GM19455 (cell line): ENCODE results near the gene RPRD1B.

Experiments used
- ATAC-seq: cut with Tn5 transposase; IDR thresholded peaks from one replicate; pipeline ENCODE4 v1.9.1; 2021; ENCODE audit not compliant: unreplicated experiment

Gene RPRD1B, protein sequence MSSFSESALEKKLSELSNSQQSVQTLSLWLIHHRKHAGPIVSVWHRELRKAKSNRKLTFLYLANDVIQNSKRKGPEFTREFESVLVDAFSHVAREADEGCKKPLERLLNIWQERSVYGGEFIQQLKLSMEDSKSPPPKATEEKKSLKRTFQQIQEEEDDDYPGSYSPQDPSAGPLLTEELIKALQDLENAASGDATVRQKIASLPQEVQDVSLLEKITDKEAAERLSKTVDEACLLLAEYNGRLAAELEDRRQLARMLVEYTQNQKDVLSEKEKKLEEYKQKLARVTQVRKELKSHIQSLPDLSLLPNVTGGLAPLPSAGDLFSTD

DNA sequence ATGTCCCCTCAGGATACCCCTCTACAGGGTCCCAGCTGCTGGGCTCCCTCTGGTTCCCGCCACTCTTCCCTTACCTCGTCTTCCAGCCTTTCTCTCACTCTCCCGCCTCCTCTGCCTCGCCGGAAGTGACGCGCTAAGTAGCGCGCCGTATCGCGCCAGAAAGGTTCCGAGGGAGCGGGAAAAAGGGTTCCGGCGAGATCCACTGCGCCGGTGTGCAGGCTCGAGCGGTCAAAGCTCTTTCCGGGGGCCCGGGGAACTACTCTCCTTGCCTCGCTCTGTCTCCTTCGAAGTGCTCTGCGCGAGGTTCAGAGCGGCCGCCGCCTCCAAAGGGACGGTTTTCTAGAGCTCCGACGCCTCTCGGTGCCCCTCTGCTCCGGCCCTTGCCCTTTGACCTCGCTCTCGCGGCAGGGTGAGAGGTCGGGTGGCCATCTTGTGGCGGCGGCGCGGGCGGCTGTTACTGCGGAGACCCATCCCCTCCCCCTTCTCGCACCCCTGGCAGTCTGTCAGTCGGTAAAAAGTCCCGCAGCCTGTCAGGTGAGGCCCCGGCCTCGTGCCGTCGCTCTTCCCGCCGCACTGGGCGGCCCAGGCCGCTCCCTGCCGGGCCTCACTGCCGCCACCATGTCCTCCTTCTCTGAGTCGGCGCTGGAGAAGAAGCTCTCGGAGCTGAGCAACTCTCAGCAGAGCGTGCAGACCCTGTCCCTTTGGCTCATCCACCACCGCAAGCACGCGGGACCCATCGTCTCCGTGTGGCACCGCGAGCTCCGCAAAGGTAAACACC, at the start of gene RPRD1B, which contains the start of gene TTI1:
TSS of gene RPRD1B (plus strand) at position 417 of the 778 bp plus-strand sequence. CDS start at position 619, 202 bp downstream.
TSS of gene TTI1 (minus strand) at position 127 of the 778 bp plus-strand sequence. CDS start 19,640 bp downstream, outside the sequence.
- ATAC-seq: peak; percentile 81

DNA sequence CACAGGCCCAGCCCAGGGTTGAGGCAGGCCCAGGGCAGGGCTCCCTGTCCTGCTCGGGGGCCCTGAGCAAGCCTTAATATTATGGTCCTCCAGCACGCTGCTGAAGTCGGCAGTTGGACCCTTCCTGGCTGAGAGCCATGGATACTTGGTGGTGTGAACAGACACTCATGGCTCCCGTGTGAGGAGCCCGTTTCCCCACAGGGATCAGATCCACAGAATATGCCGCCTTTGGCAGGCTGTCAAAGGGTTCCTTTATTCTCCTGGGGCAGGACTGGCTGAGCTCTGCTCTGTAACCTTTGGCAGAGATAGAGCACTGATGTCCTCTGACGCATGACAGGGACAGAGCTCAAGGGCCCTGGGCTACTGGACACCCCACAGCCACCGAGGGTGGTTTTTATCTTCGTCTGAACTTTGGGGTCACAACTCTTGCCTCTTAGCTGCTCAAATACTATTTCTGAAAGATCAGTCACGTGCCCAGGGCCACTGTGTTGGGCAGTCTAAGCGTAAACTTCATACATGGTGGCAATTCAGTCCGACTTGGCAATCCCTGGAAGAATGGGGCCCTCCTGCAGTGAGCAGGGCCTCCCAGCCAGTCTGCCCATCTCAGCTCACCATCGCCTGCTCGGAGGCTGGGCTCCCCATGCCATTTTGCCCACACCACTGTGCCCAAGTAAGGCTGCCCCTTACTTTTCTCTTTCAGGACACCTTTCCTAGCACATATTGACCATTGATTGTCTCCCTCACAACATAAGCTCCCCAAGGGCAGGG, 49.3 kb upstream of the RPRD1B start:
- no peak for ATAC-seq

DNA sequence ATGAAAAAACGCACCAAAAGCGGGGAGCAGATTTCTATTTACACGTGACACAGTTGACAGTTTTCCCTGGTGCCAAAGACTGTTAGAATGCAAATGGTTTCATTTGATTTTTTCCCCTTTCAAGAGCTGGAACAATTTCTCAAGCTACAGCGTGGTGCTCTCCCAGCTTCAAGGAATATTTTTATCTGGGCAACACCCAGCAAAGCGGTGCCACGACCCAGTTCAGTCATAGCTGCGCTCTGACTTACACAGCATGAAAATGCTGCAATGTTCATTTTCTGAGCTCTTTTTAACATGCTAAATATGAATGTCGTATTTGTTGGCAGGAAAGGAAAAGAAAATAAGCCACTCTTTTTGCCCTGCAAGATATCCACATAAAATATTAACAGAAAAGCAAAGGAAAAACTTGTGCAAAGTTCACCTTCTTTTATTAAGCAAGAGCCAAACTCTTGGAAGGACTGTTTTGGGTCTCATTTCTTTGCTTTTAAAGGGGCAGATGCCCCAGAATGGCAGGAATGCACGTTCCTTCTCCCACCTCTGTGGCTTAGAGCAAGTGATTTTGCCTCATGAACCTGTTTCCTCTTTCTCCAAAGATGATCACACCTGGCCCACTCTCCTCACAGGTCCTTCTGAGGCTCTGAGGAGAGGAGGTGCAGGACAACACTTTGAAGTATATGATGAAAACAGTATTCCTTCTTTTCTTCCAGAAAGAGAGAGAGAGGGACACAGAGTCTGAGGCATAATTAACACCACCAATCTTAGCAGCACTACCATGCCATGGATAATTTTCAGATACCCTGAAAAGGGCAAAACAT, 47.3 kb upstream of the RPRD1B start:
- no peak for ATAC-seq

DNA sequence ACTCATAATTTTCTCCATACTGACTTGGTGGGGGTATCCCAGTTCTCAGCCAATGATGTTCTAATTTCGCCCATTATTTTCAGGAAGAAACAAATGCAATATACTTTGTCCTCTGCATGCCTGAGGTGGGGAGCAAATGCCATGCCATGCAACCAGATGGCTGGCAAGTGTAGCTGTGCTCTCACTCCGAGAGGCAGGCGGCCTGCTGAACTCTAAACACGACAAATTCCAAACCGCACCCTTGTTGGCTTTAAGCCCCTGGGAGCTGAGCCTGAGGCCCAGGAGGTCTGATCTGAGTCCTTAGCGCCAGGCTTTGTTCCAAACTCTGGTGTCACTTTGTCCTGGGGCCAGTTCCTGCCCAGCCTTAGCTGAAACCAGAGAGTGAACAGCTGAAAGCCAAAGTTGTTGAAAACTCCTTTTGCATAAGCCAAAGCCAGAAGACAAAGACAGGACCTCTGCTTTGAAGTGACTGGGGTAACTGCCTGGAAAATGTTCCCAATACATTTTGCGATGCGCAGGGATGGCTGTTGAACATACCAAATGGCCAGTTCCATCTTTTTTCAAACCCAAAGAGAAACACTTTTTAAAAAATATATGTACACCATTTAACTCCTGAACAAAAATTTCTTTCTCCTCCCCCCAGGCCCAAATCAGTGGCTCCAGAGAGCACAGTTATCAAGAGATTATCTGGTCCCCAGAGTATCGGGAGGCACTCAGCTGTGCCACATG, 46.5 kb upstream of the RPRD1B start:
- no peak for ATAC-seq

DNA sequence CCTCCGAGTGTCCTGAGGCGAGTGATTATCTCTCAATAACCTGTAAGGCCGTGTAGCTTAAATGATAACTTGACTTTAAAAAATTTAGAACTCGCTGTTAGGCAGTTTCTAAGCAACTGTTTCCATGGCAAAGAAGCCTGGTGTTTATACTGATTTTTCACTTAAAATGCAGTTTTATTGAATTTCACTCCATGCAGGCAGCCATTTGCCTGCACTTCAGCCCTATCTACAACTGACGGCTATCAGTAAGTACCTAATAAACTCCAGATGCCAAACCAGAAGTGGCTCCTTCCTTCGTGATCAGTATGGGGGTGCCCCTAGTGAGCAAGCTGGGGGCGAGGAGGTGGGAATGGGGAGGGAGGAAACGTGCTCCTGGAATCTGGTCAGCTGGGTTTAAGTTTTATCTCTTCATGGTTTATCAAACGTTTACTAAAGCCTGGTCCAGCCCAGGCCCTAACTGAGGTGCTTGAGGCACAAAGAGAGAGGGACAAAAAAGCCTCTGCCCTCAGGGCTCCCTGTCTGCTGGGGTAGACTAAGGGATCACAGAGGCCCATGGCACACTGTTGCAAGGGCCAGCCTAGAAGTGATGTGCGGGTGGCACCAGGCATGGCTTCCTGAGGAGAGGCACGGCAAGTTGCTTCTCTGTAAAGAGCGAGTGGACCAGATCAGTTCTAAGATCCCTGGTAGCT, 45.8 kb upstream of the RPRD1B start:
- ATAC-seq: no peak

DNA sequence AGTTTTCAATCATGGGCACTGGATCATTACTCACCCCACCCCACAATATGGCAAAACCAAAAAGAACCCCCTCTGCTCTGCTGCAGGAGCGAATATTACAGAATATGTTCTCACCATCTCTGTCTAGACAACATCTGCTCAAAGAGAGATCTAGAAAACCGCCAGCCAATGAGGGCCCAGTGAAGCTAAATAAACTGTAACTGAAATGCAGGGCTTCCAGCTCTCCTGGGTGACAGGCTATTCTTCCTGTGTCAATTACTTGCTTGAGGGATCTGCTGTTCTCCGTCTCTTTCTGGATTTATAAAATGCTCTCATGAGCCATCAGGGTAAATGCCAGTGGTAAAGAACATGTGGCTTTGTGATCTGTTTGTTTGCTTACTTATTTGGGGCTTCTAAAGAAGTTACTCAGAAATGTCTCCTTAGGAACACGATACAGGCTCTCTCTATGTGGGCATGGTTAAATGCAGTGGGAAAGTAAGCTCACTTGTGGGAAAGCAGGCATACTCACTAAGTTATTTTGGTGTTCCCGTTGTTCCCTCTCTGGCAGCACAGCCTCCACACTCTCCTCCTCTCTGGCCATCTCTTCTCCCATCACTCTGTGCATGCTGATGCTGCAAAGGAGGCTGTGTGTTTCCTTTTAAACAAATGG, 45.1 kb upstream of the RPRD1B start:
- ATAC-seq: no peak

DNA sequence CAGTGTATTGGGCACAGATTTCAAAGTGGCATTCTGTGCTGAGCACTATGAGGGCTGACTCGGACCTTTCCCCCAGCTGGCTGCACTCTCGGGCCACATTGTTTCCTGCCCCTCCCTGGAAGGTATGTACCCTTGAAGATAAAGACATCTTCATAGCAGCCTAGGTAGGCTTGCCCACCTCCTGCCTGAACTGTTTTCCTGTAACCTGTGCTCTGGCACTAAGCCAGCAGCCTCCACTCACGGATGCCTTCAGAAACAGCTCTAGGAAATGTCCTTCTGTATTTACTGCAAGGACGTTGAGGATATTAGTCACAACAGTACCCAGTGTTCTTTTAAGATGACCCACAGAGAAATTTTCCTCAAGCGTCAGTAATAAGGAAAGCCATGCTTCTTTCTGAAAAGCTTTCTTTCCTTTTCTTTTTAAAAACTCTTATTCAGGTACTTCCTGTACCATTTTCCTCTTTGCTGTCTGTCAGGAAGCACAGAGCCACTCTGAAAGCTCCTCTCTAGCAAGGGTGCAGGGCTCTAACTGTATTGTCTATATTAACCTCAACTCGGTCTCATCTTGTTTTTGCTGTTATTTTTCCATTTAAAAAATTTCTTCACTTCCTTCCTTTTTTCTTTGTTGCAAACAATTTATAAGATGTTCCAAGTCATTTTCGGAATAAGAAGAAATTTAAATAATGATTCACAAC, 43.8 kb upstream of the RPRD1B start:
- ATAC-seq: no peak

DNA sequence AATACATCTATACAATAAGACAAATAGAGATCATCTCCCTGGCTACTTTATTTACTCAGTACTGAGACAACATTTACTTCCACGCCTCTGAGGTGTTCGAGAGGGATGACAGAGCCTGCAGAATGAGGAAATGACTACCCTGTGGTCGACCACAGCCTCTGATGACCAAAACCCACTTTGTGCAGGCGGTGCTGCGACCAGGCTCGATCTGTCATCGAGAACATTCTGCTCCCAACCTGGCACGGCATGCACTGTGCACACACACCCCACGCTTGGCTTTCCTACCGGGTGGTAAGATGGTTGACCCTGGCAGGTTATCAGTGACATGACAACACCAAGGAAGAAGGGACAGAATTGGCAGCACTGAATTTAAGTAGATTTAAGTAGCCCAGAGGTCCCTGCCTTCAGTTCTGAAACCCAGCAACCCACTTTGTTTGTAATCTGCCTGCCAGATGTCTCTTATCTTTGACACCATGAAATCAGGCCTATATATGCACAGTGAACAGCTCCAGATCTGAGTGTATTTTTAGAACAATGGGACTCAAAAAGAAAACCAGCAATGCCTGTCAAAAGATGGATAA, 42.9 kb upstream of the RPRD1B start:
- peak; percentile 96 for ATAC-seq

DNA sequence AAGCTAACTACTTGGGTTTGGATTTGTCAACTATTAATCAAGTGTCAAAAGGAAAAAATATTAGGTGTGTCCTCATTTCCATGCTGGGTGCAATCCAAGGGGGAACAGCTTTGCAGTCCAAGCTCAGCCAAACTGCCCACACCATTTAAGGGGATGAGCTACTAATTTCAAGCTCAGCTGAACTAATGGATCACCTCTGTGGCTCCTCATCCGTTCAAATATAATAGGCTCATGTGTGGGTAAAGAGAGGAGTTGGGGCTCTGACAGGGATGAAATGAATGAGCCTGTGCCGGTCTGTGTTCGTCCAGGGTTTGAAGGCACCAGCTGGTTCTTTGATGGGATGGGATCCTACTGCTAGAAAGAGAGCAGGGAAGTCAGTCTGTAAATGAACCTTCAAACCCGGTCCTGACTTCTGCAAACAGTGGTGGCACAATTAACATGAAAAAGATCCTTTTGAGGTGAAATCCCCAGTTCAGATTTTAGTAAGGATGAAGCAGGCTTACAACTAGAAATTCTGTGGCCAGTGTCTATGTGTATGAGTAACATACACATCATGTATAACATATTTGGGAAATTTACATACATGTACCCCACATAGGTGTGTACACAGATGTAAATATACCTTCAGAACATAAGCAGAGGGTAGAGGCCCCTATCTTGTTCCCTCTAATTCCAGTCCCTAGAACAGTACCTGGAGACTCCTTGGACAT, 42.2 kb upstream of the RPRD1B start:
- ATAC-seq: no peak

DNA sequence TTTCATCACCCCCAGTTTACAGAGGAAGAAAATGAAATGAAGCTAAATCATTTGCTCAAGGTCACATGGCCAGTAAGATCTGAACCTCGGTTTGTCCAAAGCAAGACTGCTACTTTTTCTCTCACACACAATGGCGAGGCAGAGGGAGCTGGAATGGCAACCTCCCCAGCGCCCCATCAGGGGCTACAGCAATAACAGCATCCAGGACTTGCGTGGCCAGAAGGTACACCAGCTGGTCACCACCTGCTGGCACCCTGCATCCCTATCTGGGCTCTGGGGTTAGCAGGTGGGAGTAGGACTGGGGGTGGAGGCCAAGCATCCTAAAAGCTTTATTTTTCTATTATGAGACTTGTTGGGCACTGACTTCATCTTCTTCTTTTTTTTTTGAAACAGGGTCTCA, 41.6 kb upstream of the RPRD1B start:
- no peak for ATAC-seq

DNA sequence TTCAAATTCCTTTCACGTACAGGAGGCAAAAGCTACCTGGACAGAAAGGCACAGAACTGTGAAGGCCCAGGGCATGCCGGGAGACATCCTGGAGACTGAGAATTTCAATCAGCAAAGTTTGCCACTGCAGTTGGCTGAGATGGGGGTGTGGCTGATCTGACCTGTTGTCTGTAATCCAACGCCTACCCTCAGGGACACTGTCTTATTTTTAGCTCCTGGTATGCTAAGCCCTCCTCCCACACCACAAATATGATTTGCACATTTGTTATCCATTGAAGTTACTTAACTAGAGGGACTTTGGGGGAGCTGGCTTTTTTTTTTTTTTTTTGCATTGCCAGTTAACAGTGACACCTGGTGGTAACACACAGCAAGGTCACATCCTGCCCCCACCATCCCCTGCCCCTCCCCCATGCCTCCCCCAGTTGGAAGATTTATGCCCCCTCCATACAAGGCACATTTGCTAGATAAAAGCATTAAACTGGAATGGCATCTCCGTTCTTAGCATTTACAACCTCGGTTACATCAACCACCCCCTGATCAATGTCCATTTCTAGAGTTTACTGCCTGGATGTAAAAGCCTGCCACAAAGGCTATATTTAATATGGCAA, 40.6 kb upstream of the RPRD1B start:
- ATAC-seq: no peak

DNA sequence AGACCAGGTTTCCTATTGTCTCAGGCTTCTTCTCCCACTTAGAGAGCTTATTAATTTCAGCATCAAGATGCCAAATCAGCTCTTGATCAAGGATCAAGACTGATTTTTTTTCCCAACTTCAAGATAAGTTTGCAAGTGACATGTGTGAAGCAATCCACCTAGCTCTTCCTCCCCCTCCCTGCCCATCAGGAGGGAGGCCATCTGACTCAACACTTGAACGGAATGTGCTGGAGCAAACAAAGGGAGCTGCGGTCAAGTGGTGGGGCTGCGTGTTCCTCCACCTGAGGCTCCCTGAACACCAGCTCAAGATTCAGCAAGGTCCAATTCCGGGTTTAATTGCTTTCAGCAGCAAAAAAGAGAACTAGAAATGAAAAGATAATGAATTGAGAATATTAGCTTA, 39.0 kb upstream of the RPRD1B start:
- no peak for ATAC-seq

DNA sequence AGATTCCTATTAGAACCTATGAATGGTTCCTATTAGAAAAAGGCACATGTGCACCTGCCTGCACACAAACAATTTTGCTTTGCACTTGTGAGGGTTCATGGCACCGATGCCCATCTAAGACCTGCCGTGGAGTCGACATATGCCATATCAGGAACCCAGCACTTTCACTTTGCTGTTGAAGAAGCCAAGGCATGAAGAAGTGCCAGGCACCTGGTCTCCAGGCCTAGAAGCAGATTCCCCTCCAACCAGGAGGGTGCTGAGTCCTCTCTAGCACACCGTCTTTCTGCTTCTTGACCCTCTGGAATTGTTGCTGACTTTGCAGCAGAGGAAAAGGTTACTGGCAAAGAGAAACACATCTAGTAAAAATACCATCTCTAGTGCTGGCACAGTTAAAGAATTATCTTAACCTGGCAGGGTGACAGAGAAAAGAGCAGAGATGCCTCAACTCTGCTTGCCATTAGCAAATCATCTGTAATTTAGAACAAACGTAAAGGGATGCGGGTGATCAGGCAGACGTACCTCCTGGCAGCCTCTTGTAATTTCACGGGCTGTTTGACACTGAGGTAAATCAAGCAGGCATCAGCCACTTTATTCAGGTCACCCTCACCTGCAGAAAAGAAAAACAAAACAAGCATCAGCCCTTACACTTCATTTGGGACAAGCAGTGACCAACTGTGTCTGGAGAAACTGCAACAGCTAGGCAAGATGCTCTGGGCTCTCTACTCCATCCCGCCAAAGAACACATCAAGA, 37.5 kb upstream of the RPRD1B start:
- ATAC-seq: no peak

DNA sequence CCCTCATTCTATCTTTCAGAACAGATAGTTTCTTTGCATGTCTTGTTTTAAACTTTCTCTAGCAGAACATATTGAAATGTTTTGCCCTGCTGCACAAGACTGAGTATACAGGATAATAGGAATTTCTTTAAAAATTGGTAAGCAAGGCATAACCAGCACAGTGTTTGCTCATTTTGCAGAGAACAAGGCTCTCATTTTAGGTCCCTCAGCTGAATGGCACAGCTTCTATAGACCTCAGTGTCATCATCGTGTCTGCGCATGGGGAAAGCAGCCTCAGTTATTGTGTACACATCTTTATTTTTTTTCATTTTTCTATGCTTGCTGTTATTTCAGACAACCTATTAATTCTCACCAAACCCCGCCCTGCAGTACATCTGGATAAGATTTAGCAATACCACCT, 36.0 kb upstream of the RPRD1B start:
- ATAC-seq: no peak

DNA sequence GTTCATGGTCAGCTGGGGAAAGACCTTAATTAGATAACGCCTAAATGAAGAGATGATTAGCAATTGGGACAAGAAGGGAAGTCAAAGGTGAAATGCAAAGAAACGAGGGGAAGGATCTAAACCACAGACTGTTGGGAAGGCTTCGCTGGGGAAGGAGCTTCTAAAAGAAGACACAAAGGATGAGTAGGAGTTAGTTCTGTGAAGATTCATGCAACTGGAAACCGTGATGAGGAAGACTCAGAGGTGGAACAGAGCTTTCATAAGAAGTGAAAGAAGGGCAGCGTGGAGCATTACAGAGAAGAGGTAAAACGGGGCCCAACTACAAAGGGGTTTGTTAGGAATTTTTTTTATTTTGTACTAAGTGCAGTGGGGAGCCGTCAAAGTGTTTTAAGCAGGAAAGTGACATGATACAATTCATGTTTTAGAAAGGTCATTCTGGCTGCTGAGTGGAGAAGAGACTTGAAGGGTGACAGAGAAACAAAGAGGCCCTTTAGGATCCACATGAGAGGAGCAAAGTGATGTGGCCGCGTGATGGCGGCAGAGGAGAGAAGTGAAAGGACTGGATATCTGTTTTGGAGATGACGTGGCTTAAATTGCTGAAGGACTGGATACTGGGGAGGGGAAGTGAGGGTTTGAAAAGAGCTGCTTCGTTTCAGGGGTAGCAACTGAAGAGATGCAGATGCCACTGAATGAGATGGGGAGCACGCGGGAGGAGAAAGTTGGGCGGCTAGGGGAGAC, 33.9 kb upstream of the RPRD1B start:
- no peak for ATAC-seq

DNA sequence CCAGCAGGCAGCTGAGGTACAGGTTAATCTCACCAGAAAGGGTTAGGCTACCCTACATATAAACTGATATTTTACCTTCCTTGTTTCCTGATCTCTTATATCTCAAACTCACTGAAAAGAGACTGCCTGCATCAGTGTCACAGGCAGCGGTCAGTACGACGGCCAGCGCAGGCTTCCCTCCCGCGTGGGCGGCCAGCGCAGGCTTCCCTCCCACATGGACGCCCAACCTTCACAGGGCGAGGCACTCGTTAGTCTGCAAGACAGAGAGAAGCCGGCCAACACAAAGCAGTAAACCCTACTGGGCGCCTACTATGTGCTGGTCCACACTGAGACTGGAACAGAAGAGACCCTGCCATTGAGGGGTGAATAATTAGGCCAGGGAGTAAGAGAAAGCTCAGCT, 33.3 kb upstream of the RPRD1B start:
- ATAC-seq: no peak
